Loucy (cell line): Measurements from ENCODE around the gene DNAL4.

Experiments used
- H2AFZ ChIP-seq: fragments of 200-600 bp; sonication (generic); 2 replicates; pipeline ENCODE4 v1.6.0; 2016; ENCODE audit warnings: antibody characterized with exemption, mild to moderate bottlenecking, low read length, moderate library complexity
- H3F3A ChIP-seq: fragments of 200-600 bp; 2 replicates; pipeline ENCODE4 v1.6.0; 2016; ENCODE audit warnings: antibody characterized with exemption, low read depth, mild to moderate bottlenecking
- H3K27me3 ChIP-seq: fragments of 200-600 bp; sonication (generic); 2 replicates; pipeline ENCODE4 v1.6.1; 2014; ENCODE audit warnings: low read length, mild to moderate bottlenecking; ENCODE audit not compliant: insufficient read depth, poor library complexity, severe bottlenecking
- H3K36me3 ChIP-seq: fragments of 200-600 bp; sonication (generic); 2 replicates; pipeline ENCODE4 v1.6.1; 2016; ENCODE audit warnings: low read length; ENCODE audit not compliant: insufficient read depth
- H3K4me1 ChIP-seq: fragments of 200-600 bp; sonication (generic); 2 replicates; pipeline ENCODE4 v1.5.1; 2014; ENCODE audit warnings: low read length, mild to moderate bottlenecking; ENCODE audit not compliant: insufficient read depth, poor library complexity, severe bottlenecking
- H3K4me2 ChIP-seq: fragments of 200-600 bp; sonication (generic); 2 replicates; pipeline ENCODE4 v1.6.0; 2014; ENCODE audit warnings: antibody characterized with exemption, low read length, low read depth, mild to moderate bottlenecking; ENCODE audit not compliant: poor library complexity, severe bottlenecking
- H3K4me3 ChIP-seq: fragments of 200-600 bp; sonication (generic); 2 replicates; pipeline ENCODE4 v1.5.1; 2014; ENCODE audit warnings: low read length, mild to moderate bottlenecking, mixed read lengths; ENCODE audit not compliant: poor library complexity, severe bottlenecking
- H3K79me2 ChIP-seq: fragments of 200-600 bp; sonication (generic); 2 replicates; pipeline ENCODE4 v1.6.1; 2014; ENCODE audit warnings: low read length; ENCODE audit not compliant: insufficient read depth
- H3K9ac ChIP-seq: fragments of 200-600 bp; sonication (generic); 2 replicates; pipeline ENCODE4 v1.6.0; 2014; ENCODE audit warnings: mild to moderate bottlenecking, low read depth, low read length, moderate library complexity; ENCODE audit not compliant: poor library complexity, severe bottlenecking
- H3K9me2 ChIP-seq: fragments of 200-600 bp; sonication (generic); replicated peaks from 2 replicates; pipeline ENCODE4 v1.6.1; 2016; ENCODE audit warnings: low read depth, low read length, mixed read lengths
- H3K9me3 ChIP-seq: fragments of 200-600 bp; sonication (generic); 2 replicates; pipeline ENCODE4 v1.6.1; 2014; ENCODE audit warnings: mild to moderate bottlenecking, antibody characterized with exemption, low read length, low read depth; ENCODE audit not compliant: insufficient read depth
- H4K20me1 ChIP-seq: fragments of 200-600 bp; sonication (generic); 2 replicates; pipeline ENCODE4 v1.6.0; 2014; ENCODE audit warnings: antibody characterized with exemption, low read length, mild to moderate bottlenecking; ENCODE audit not compliant: insufficient read depth, poor library complexity, severe bottlenecking
- CTCF ChIP-seq: fragments of 200-600 bp; sonication (generic); conservative IDR thresholded peaks from 2 replicates; pipeline ENCODE4 v1.5.1; 2014; ENCODE audit warnings: mild to moderate bottlenecking, antibody characterized with exemption, low read length
- EZH2phosphoT487 ChIP-seq: fragments of 200-600 bp; IDR thresholded peaks from 2 replicates; pipeline ENCODE4 v1.6.1; 2018; ENCODE audit warnings: antibody characterized with exemption, mild to moderate bottlenecking, moderate library complexity, borderline replicate concordance

DNAL4 gene

GRCh38 chr22:38755911-38756532 lies 37.9 kb downstream of the DNAL4 start, which contains the start of gene SUN2:
TSS of gene SUN2 (minus strand) at chr22:38755998. CDS start at chr22:38752628, 3,370 bp downstream.
- H3K4me2 ChIP-seq = peak within 1 kb of the TSS; percentile 97
- peaks cover 24% of the 10 kb centered on the region for H4K20me1 ChIP-seq
- no peaks in the 10 kb centered on the region for H3K9me3 ChIP-seq
- no peaks in the 10 kb centered on the region for H3K9me2 ChIP-seq
- peak within 1 kb of the TSS; percentile 76 for H2AFZ ChIP-seq
- peaks cover 6% of the 10 kb centered on the region; the same call in 1 of the 2 replicates for H3K36me3 ChIP-seq
- peak within 1 kb of the TSS; percentile 96 for H3K9ac ChIP-seq
- no peaks in the 10 kb centered on the region for H3K27me3 ChIP-seq
- H3K79me2 ChIP-seq = peaks cover 69% of the 10 kb centered on the region
- H3K4me3 ChIP-seq = peak within 1 kb of the TSS; percentile 95
- H3K4me1 ChIP-seq = peaks cover 51% of the 10 kb centered on the region
- H3F3A ChIP-seq = no peaks in the 10 kb centered on the region
- TF ChIP-seq EZH2phosphoT487 = no peak
- TF ChIP-seq CTCF = no peak

GRCh38 chr22:38755155-38755910 lies 38.6 kb downstream of the DNAL4 start:
- no peak for TF ChIP-seq EZH2phosphoT487
- TF ChIP-seq CTCF = no peak
- H3K4me2 ChIP-seq = peak overlapping the region; percentile 97
- H3K36me3 ChIP-seq = peaks cover 13% of the 10 kb centered on the region; the same call in 1 of the 2 replicates
- H4K20me1 ChIP-seq = peaks cover 28% of the 10 kb centered on the region
- peak overlapping the region; percentile 95 for H3K4me3 ChIP-seq
- H2AFZ ChIP-seq = peak overlapping the region; percentile 46; the same call in 1 of the 2 replicates
- peaks cover 76% of the 10 kb centered on the region for H3K79me2 ChIP-seq
- H3K9me3 ChIP-seq = no peaks in the 10 kb centered on the region
- H3K9ac ChIP-seq = peak overlapping the region; percentile 92
- H3K27me3 ChIP-seq = no peaks in the 10 kb centered on the region
- H3K9me2 ChIP-seq = no peaks in the 10 kb centered on the region
- H3K4me1 ChIP-seq = peaks cover 51% of the 10 kb centered on the region
- no peaks in the 10 kb centered on the region for H3F3A ChIP-seq

GRCh38 chr22:38754751-38755154 lies 39.2 kb downstream of the DNAL4 start:
- H3K4me3 ChIP-seq = peak overlapping the region; percentile 95
- no peaks in the 10 kb centered on the region for H3K27me3 ChIP-seq
- H3K9ac ChIP-seq = peak overlapping the region; percentile 92
- H3K79me2 ChIP-seq = peaks cover 82% of the 10 kb centered on the region
- H3K9me2 ChIP-seq = no peaks in the 10 kb centered on the region
- H3K36me3 ChIP-seq = peaks cover 19% of the 10 kb centered on the region; the same call in 1 of the 2 replicates
- peak overlapping the region; percentile 97 for H3K4me2 ChIP-seq
- TF ChIP-seq CTCF = no peak
- TF ChIP-seq EZH2phosphoT487 = no peak
- peak overlapping the region; percentile 46; the same call in 1 of the 2 replicates for H2AFZ ChIP-seq
- no peaks in the 10 kb centered on the region for H3F3A ChIP-seq
- no peaks in the 10 kb centered on the region for H3K9me3 ChIP-seq
- peaks cover 51% of the 10 kb centered on the region for H3K4me1 ChIP-seq
- peaks cover 30% of the 10 kb centered on the region for H4K20me1 ChIP-seq
